Measurements from ENCODE around the gene FRMD4A.

Gene FRMD4A

GRCh38 chr10:13700473-13701144 lies 630.1 kb downstream of the FRMD4A start:
- H3K27ac ChIP-seq: peak overlapping the region in 1 of 21 experiments; percentile 55

GRCh38 chr10:13699216-13699615 lies 631.5 kb downstream of the FRMD4A start:
- Histone ChIP-seq H3K27ac (no peak overlapping the region), H3K4me3 (no peak overlapping the region)

More at GRCh38 chr10:13700473-13701144, 630.1 kb downstream of the FRMD4A start:
- no peak overlapping the region for H3K4me3 ChIP-seq

GRCh38 chr10:13698217-13698616 lies 632.5 kb downstream of the FRMD4A start:
- Histone ChIP-seq H3K27ac (no peak overlapping the region), H3K4me3 (no peak overlapping the region)

- H3K27ac ChIP-seq: peak overlapping the region in 1 of 21 experiments; percentile 31
Observed at GRCh38 chr10:13696071-13696470, 634.7 kb downstream of the FRMD4A start.

GRCh38 chr10:13695588-13695987 lies 635.1 kb downstream of the FRMD4A start:
- peak overlapping the region in 2 of 21 experiments; percentile 31 to 52 for H3K27ac ChIP-seq
- no peak overlapping the region for H3K4me3 ChIP-seq

More at GRCh38 chr10:13696071-13696470, 634.7 kb downstream of the FRMD4A start:
- no peak overlapping the region for H3K4me3 ChIP-seq

GRCh38 chr10:13693783-13694700 lies 636.7 kb downstream of the FRMD4A start:
- Histone ChIP-seq H3K27ac (no peak overlapping the region), H3K4me3 (no peak overlapping the region)

- H3K4me3 ChIP-seq: no peak overlapping the region
- peak overlapping the region in 9 of 21 experiments; percentile 2 to 72 (median 43) for H3K27ac ChIP-seq
Observed at GRCh38 chr10:13690281-13690825, 640.4 kb downstream of the FRMD4A start.

GRCh38 chr10:13686331-13686752 lies 644.4 kb downstream of the FRMD4A start:
- no peak overlapping the region for H3K4me3 ChIP-seq
- peak overlapping the region in 15 of 21 experiments; percentile 4 to 76 (median 50) for H3K27ac ChIP-seq

GRCh38 chr10:13685885-13686284 lies 644.8 kb downstream of the FRMD4A start:
- Histone ChIP-seq H3K27ac (peak overlapping the region in 14 of 21 experiments; percentile 4 to 76 (median 53)), H3K4me3 (no peak overlapping the region)

- Histone ChIP-seq H3K27ac (peak overlapping the region in 13 of 21 experiments; percentile 3 to 76 (median 56)), H3K4me3 (no peak overlapping the region)
Observed at GRCh38 chr10:13684806-13685482, 645.8 kb downstream of the FRMD4A start.

GRCh38 chr10:13684252-13684791 lies 646.4 kb downstream of the FRMD4A start:
- no peak overlapping the region for H3K4me3 ChIP-seq
- H3K27ac ChIP-seq: peak overlapping the region in 15 of 21 experiments; percentile 3 to 76 (median 51)

- peak overlapping the region in 2 of 21 experiments; percentile 52 to 76 for H3K27ac ChIP-seq
Observed at GRCh38 chr10:13683017-13683416, 647.7 kb downstream of the FRMD4A start.

GRCh38 chr10:13681960-13682359 lies 648.8 kb downstream of the FRMD4A start:
- H3K27ac ChIP-seq: no peak overlapping the region

More at GRCh38 chr10:13683017-13683416, 647.7 kb downstream of the FRMD4A start:
- no peak overlapping the region for H3K4me3 ChIP-seq

GRCh38 chr10:13681528-13681927 lies 649.2 kb downstream of the FRMD4A start:
- no peak overlapping the region for H3K27ac ChIP-seq
- H3K4me3 ChIP-seq: no peak overlapping the region

More at GRCh38 chr10:13681960-13682359, 648.8 kb downstream of the FRMD4A start:
- no peak overlapping the region for H3K4me3 ChIP-seq

- no peak overlapping the region for H3K4me3 ChIP-seq
- no peak overlapping the region for H3K27ac ChIP-seq
Observed at GRCh38 chr10:13681095-13681494, 649.6 kb downstream of the FRMD4A start.

GRCh38 chr10:13678101-13678843 lies 652.5 kb downstream of the FRMD4A start:
- Histone ChIP-seq H3K27ac (no peak overlapping the region), H3K4me3 (no peak overlapping the region)

GRCh38 chr10:13674645-13675588 lies 655.8 kb downstream of the FRMD4A start:
- no peak overlapping the region for H3K27ac ChIP-seq

More at GRCh38 chr10:13674645-13675588, 655.8 kb downstream of the FRMD4A start:
- H3K4me3 ChIP-seq: no peak overlapping the region

Data from skin epidermis (tissue), 12 donors.